GM12801 (cell line): ENCODE measurements around the gene PAFAH1B1.

Experiments used
- CTCF ChIP-seq: IDR thresholded peaks from one replicate; pipeline ENCODE4 v1.5.1; 2011; ENCODE audit warnings: control low read depth; ENCODE audit not compliant: insufficient read length; ENCODE audit errors: extremely low read depth

The PAFAH1B1 gene

GRCh38 chr17:2672026-2672425 is 78.6 kb downstream of the PAFAH1B1 start:
- TF ChIP-seq CTCF, result no peak

GRCh38 chr17:2680961-2681360 is 87.5 kb downstream of the PAFAH1B1 start:
- no peak for TF ChIP-seq CTCF

GRCh38 chr17:2681650-2682049 is 88.2 kb downstream of the PAFAH1B1 start:
- TF ChIP-seq CTCF, result no peak

GRCh38 chr17:2682176-2682938 is 88.9 kb downstream of the PAFAH1B1 start:
- TF ChIP-seq CTCF, result no peak

GRCh38 chr17:2683912-2684311 is 90.5 kb downstream of the PAFAH1B1 start:
- TF ChIP-seq CTCF, result no peak

- TF ChIP-seq CTCF, result no peak
Observed at GRCh38 chr17:2684549-2684948, 91.1 kb downstream of the PAFAH1B1 start.

- TF ChIP-seq CTCF, result no peak
Observed at GRCh38 chr17:2685696-2686095, 92.2 kb downstream of the PAFAH1B1 start.
